RWPE1 (cell line): ENCODE data around the gene PPM1F.
"Not testable (repeated sequence)": the region's sequence is repeated elsewhere in the genome, so short reads cannot be mapped to it uniquely, and the experiment has no call there.

Experiments used
- CTCF ChIA-PET: fragments of 350-600 bp; sonication (Branson Sonifier 250); formaldehyde crosslinking; extraction: SDS; loops from one replicate; lab custom pipeline; 2021; lab: Yijun Ruan, JAX
- POLR2A ChIA-PET: fragments of 400-600 bp; formaldehyde crosslinking; extraction: SDS; loops from one replicate; lab custom pipeline; 2020; ENCODE audit warnings: antibody characterized with exemption; ENCODE audit not compliant: low non-redundant PET; lab: Yijun Ruan, JAX
- DNase-seq: peaks from one replicate; pipeline ENCODE4 v3.0.0; 2012; ENCODE audit warnings: low spot score
- H3K27ac ChIP-seq: fragments of 450-650 bp; 2 replicates; pipeline ENCODE4 v1.5.1; 2017
- TF ChIP-seq, protein P1 (sequence below): fragments of 450-650 bp; conservative IDR thresholded peaks from 2 replicates; pipeline ENCODE4 v1.5.1; 2017; ENCODE audit warnings: low read depth, mild to moderate bottlenecking

PPM1F gene

GRCh38 chr22:21873619-21874018 lies 79.0 kb downstream of the PPM1F start:
- ChIA-PET CTCF (no interaction called here), POLR2A (no interaction called here)
- H3K27ac ChIP-seq: no peak overlapping the region
- TF ChIP-seq, protein P1, sequence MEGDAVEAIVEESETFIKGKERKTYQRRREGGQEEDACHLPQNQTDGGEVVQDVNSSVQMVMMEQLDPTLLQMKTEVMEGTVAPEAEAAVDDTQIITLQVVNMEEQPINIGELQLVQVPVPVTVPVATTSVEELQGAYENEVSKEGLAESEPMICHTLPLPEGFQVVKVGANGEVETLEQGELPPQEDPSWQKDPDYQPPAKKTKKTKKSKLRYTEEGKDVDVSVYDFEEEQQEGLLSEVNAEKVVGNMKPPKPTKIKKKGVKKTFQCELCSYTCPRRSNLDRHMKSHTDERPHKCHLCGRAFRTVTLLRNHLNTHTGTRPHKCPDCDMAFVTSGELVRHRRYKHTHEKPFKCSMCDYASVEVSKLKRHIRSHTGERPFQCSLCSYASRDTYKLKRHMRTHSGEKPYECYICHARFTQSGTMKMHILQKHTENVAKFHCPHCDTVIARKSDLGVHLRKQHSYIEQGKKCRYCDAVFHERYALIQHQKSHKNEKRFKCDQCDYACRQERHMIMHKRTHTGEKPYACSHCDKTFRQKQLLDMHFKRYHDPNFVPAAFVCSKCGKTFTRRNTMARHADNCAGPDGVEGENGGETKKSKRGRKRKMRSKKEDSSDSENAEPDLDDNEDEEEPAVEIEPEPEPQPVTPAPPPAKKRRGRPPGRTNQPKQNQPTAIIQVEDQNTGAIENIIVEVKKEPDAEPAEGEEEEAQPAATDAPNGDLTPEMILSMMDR: no peak
- no peak for DNase-seq

GRCh38 chr22:21872741-21873140 lies 79.9 kb downstream of the PPM1F start:
- POLR2A ChIA-PET, DNase-seq, CTCF ChIA-PET: not testable (repeated sequence)

More at GRCh38 chr22:21872741-21873140, 79.9 kb downstream of the PPM1F start:
- H3K27ac ChIP-seq: not testable (repeated sequence)
